Measurements from ENCODE around the gene NOLC1. TPM values are rescaled to one million over a fixed set of nuclear protein-coding genes. Genes with fewer than 3 reads are reported as not detected.

Gene NOLC1
- total RNA-seq: 100 to 1,000 TPM in 1 of 4 donors, 10 to 100 TPM in 3; 19.0 to 149 (median 34.2) TPM

DNA sequence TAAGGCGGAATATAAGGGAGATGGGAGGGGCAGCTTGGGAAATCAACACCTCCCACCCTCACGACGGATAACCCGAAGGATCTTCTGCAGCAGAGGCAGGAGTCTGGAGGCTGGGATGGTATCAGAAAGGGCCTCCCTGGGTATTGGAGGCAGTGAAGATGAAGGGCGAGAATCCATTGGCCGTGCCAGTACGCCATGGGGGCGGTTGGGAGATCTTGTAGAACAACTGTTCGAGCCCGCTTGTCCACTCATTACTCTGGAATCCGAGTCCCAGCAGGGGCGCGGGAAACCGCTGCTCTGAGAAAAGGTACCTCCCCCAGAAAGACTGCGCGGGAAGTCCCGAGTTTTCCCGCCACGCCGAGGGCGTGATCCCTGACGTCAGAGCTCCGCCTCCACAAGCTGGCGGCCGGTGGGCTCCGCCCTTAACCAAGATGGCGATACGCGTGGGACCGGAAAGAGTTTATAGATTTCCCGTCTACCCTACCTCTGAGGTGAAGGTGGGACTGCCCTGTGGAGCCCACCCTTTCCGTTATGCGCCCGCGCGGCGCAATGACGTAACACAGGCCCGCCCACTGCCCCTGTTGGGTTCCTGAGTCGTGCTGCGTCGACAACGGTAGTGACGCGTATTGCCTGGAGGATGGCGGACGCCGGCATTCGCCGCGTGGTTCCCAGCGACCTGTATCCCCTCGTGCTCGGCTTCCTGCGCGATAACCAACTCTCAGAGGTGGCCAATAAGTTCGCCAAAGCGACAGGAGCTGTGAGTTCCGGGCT is at the start of gene NOLC1:
TSS of gene NOLC1 (plus strand) at position 616 of the 771 bp plus-strand sequence. CDS start at position 638, 22 bp downstream.
- peak; percentile 99 to 100 (median 99) for DNase-seq
- Histone ChIP-seq H3K4me3 (peak within 1 kb of the TSS; percentile 62 to 83 (median 77)), H3K36me3 (peaks cover 0 to 33% (median 0%) of the 10 kb centered on the region in 3 donors), H3K9me3 (no peaks in the 10 kb centered on the region), H3K27me3 (no peaks in the 10 kb centered on the region), H3K27ac (peak within 1 kb of the TSS; percentile 84 to 94 (median 87)), H3K4me1 (peaks cover 0 to 17% (median 6%) of the 10 kb centered on the region in 4 donors)
- peak; percentile 40 to 79 for TF ChIP-seq POLR2A (IDR thresholded peaks at IDR 0.05)
- TF ChIP-seq, protein P1, sequence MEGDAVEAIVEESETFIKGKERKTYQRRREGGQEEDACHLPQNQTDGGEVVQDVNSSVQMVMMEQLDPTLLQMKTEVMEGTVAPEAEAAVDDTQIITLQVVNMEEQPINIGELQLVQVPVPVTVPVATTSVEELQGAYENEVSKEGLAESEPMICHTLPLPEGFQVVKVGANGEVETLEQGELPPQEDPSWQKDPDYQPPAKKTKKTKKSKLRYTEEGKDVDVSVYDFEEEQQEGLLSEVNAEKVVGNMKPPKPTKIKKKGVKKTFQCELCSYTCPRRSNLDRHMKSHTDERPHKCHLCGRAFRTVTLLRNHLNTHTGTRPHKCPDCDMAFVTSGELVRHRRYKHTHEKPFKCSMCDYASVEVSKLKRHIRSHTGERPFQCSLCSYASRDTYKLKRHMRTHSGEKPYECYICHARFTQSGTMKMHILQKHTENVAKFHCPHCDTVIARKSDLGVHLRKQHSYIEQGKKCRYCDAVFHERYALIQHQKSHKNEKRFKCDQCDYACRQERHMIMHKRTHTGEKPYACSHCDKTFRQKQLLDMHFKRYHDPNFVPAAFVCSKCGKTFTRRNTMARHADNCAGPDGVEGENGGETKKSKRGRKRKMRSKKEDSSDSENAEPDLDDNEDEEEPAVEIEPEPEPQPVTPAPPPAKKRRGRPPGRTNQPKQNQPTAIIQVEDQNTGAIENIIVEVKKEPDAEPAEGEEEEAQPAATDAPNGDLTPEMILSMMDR (IDR thresholded peaks at IDR 0.05): no peak

DNA sequence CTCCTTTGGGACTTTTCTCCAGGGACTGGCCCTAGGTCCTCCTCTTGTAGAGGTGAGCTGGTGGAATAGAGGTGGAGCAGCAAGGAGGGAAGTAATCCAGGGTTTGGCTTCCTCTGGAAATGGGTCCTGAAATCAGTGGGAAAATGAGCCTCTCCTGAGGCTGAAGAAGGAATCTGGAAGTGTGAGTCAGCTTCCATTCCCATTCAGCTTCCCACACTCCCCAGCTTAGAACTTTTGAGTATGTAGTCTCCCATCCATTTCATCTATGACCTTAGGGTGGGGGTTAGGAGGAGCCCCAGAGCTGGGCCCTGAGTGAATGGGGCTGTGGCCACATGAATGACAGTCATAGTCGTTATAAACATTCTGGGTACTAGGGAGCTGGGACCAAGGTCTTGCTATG is 49.8 kb upstream of the NOLC1 start:
- Histone ChIP-seq H3K27me3 (no peaks in the 10 kb centered on the region), H3K4me3 (no peak overlapping the region), H3K9me3 (no peaks in the 10 kb centered on the region), H3K27ac (no peak overlapping the region), H3K4me1 (no peaks in the 10 kb centered on the region), H3K36me3 (peaks cover 0 to 9% (median 0%) of the 10 kb centered on the region in 3 donors)
- TF ChIP-seq, protein P1 (IDR thresholded peaks at IDR 0.05): no peak
- no peak for TF ChIP-seq POLR2A (IDR thresholded peaks at IDR 0.05)
- DNase-seq: no peak

DNA sequence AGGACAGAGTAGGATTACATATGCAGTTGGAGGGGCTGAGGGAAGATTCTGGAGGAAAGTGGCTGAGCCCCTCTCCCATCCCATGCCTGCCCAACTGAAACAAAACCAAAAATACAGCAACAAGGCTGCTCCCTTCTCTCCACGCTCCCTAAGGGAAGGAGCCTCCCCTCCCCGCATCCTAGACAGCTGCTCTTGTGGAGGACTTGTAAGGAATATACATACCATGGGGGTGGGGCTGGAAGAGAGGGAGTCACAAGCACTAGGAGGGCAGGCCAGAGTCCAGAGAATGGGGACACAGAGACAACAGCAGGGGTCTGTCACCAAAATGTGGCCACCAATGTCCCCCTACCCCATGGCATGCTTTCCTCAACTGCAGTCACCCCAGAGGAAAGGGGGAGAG is 45.2 kb upstream of the NOLC1 start:
- H3K27ac ChIP-seq: no peak overlapping the region
- no peak overlapping the region for H3K4me3 ChIP-seq
- no peak for TF ChIP-seq POLR2A (IDR thresholded peaks at IDR 0.05)
- TF ChIP-seq, protein P1 (IDR thresholded peaks at IDR 0.05): no peak
- H3K36me3 ChIP-seq: peaks cover 0 to 53% (median 0%) of the 10 kb centered on the region in 3 donors
- DNase-seq: no peak
- H3K4me1 ChIP-seq: peaks cover 0 to 5% (median 0%) of the 10 kb centered on the region in 4 donors
- no peaks in the 10 kb centered on the region for H3K27me3 ChIP-seq
- no peaks in the 10 kb centered on the region for H3K9me3 ChIP-seq

DNA sequence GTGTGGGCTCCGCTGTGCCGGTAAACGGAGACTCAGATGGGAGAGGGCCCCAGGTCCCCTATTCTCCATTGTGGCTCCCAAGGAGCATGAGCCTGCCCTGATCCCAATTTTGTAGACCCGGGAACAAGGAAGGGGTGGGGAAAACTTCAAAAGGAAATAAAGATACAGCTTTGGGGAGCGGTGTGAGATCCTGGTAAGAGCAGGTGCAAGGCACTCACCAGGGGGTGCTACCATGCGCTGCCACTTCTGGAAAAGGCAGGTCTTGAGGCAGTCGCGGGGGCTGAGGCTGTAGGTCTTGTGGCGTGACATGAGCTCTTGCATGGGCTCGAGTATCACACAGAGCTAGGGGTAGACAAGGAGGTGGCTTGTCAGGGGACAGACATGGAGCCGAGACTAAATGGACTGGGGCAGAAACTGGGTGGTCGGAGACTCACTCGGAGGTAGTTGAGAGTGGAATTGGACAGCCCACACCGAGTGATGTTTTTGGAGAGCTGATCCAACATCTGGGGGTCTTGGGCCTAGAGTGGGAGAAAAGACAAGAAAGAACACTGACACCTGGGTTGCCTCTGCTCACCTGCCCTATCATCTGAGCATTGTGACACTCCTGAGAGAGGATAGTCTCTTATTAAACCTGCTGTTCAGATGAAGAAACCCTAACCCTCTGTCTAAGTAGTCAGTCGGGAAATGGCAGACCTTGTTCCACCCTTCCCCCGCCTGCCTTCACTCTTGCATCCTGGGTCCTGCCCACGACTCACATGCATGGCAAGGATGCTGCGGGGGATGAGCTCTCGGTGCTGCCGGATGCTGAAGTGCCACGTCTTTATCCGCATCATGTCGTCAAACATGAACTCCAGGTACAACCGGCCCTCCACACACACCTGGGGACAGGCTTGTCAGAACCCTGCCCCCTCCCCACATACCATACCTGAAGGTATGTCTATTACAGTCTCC is 42.7 kb upstream of the NOLC1 start:
- no peak overlapping the region for H3K4me3 ChIP-seq
- no peak for TF ChIP-seq POLR2A (IDR thresholded peaks at IDR 0.05)
- TF ChIP-seq, protein P1 (IDR thresholded peaks at IDR 0.05): no peak
- no peaks in the 10 kb centered on the region for H3K9me3 ChIP-seq
- H3K27me3 ChIP-seq: no peaks in the 10 kb centered on the region
- peaks cover 0 to 28% (median 14%) of the 10 kb centered on the region in 4 donors for H3K4me1 ChIP-seq
- H3K36me3 ChIP-seq: peaks cover 0 to 53% (median 0%) of the 10 kb centered on the region in 3 donors
- DNase-seq: no peak
- no peak overlapping the region for H3K27ac ChIP-seq

DNA sequence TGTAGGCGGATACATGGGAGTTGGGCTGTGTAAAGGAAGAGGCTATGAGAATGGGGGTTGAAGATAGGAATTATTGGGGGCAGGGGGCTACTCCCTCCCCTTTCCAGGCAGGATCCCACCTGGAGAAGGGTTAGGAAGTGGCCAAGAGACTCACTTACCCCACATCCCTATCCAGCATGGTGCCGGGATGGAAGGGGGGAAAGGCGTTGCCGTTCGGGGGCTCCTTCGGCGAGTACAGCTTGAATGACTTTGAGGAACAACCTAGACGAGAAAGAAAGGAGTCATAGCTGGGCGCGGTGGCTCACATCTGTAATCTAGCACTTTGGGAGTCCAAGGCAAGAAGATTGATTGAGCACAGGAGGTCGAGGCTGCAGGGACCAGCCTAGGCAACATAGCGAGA is 40.9 kb upstream of the NOLC1 start:
- Histone ChIP-seq H3K27ac (no peak overlapping the region), H3K4me1 (peaks cover 0 to 41% (median 20%) of the 10 kb centered on the region in 4 donors), H3K9me3 (no peaks in the 10 kb centered on the region), H3K36me3 (peaks cover 0 to 53% (median 0%) of the 10 kb centered on the region in 3 donors), H3K27me3 (no peaks in the 10 kb centered on the region), H3K4me3 (no peak overlapping the region)
- TF ChIP-seq, protein P1 (IDR thresholded peaks at IDR 0.05): no peak
- no peak for TF ChIP-seq POLR2A (IDR thresholded peaks at IDR 0.05)
- no peak for DNase-seq

All from Peyer's patch (tissue), 4 donors.